Endothelial cell of hepatic sinusoid (primary cell): ENCODE results near the gene FSTL5.
"Not testable (repeated sequence)": the region's sequence is repeated elsewhere in the genome, so short reads cannot be mapped to it uniquely, and the experiment has no call there.

Experiments used
- in situ Hi-C: cut with HindIII; loops from 2 replicates; pipeline ENCODE4 v1.10.0; 2017; ENCODE audit warnings: low sequenced_read_pairs

FSTL5 gene

DNA sequence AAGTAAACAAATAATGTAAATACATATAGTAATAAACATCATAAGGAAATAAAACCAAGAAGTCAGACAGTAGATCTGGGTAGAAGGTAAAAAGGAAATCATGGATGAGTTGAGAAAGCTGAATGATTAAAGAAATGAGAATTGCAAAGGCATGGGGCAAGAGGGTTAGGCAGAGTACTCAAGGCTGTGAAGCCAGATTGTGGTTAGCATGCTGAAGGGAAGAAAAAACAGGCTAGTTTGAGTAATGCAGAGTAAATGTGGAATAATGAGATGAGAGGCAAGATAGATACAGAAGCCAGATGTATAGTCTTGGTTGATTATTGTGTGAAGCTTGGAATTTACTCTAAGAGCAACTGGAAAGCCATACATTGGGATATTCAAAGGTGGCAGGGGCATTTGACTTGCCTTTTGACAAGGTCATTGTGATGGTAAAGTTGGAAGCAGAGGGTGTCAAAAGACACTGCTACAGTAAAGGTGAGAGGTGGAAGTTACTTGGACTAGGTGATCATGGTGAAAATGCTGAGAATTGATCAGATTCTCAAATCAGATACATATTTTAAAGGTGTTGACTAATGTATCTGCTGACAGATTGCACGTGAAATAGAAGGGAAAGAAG lies 307.0 kb downstream of the FSTL5 start:
- in situ Hi-C loops, result no loop called here

DNA sequence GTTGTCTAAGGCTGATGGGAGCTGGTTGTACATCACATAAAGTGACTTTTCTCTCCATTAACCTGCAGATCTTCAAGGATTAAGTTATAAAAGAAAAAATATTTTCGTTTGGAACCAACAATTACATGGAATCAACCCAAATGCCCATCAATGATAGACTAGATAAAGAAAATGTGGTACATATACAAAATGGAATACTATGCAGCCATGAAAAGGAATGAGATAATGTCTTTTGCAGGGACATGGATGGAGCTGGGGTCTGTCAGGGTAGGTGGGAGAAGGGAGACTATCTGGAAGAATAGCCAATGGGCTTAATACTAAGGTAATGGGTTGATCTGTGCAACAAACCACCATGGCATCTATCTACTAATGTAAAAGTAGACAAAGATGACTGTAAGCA lies 313.2 kb downstream of the FSTL5 start:
- in situ Hi-C loops, result no loop called here

DNA sequence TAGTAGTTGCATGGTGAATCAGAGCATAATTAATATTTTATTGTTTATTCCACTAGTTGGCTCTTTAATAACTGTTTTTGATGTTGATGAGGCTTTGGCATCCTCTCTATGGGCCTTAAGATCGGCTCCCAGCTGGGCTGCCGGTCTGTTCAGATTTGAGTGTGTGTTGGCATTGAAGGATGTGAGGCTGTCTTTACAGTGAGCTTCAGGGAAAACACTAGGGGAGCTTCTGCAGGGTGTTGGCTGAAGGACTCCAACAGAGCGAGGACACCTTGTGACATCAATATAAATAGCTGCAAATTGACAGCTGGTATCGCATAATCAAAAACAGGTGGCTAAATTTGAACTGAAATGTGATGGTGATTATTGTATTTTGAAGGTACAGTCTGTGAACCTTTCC lies 322.0 kb downstream of the FSTL5 start:
- in situ Hi-C loops, result no loop called here

DNA sequence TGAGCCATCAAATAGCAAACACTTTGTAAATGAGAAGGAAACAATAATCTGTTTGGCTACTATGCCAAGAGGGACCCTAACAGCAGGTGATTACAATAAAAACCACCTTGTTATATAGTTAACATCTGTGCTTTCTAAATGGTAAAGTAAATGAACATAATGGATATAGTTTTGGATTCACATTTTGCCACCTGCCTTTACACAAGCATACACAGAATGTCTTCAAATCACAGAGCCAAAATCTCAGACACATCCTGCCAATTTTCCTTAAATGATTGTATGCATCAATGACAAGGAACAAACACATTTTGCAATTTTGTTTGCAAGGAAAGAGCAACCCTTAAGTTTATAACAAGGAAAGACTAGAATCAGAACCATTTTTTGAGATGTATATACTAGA lies 334.2 kb downstream of the FSTL5 start:
- in situ Hi-C loops, result no loop called here

DNA sequence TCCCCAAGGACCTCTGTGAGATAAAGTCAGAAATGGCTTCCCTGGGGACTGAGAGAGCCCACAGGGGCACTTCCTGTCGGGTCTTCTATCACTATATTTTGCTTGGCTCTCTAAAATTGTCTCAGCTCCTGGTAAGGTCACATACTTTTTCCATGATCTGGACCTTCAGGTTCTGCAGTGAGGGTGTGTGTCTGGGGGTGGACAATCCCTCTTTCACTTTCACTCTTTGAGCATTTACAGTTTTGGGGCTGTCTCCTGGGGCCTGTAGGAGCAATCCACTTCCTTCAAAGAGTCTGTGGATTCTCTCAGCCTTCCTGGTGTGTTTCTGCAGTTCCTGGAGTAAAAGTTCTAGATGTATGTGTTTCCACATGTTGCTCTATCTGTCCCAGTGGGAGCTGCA lies 335.7 kb downstream of the FSTL5 start:
- in situ Hi-C loops, result no loop called here

DNA sequence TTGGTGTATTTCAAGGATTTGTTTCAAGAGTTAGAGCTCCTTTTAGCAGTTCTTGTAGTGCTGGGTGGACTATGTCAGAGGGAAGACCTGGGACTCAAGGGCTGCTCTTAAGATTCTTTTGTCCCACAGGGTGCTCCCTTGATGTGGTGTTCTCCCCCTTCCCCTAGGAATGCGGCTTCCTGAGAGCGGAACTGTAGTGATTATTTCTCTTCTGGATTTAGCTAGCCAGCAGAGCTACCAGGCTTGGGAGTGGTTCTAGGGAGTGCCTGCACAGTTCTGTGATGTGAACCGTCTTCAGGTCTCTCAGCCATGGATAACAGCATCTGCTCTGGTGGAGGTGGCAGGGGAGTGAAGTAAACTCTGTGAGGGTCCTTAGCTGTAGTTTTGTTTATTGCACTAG lies 336.8 kb downstream of the FSTL5 start:
- in situ Hi-C loops, result no loop called here

DNA sequence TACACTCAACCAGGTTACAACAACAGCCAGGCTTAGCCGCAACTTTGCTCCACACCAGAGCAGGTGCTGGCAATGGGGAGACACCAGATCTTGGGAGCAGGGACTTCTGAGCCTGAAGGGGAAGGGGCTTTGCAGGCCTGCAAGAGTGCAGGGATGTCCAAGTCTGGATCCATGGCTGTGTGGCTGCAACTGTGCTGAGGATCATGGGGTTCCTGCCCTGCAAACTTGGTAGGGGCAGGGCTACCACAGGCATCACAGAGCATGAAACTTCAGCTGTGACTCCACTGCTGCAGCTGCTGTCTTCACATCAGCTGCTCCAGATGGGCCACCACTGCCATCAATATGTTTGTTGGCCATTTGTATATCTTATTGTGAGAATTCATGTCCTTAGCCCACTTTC lies 340.4 kb downstream of the FSTL5 start:
- in situ Hi-C loops, result no loop called here

DNA sequence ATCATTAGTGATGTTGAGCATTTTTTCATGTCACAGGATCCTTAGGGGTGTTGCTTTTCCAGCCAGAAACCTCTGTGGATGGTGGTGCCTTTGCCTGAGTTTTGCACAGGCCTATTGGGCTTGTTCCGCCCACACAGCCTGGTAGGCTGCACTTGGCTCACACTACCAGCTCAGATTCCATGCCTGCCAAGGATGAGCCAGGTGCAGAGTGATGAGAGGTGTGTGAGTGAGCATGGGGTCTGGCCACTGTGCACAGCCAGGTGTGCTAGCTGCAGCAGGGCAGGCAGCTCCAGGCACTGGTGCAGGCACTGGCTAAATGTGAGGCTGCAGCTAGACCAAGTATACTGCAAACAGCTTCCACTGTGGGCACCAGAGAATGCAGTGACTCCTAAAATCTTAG lies 341.6 kb downstream of the FSTL5 start:
- in situ Hi-C loops, result no loop called here

DNA sequence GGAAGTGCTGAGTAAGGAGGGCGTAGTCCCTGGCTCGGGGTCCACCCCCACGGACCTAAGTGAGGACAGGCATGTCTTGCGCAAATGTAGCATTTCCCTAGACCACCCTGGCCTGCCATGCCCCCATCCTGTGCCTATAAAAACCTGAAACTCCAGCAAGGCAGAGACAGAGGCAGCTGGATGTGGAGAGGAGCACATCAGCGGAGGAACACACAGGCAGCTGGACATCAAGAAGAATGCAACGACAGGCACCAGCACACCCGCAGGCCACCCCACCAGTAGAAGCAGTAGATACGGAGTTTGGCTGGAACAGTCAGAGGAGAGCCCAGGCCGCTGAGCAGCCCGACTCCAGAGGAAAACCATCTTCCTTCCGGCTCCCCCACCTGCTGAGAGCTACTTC lies 345.9 kb downstream of the FSTL5 start:
- in situ Hi-C loops, result no loop called here

DNA sequence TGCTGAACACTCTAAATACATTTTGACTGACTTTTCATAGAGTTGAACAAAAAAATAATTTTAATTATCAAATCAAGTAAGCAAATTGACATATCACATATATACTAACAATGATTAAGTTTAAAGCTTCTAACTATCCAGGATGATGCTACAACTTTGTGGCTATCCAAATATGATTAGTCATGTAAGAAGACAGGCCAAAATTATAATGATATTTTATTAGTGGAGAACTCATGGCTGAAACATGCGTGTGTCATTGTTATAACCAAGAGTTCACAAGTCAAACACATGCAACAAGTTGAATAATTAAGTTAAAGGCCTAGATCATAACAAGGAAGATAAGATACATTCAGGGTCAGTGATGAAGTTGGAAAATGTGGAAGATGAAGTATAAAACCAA lies 346.8 kb downstream of the FSTL5 start:
- in situ Hi-C loops, result no loop called here

DNA sequence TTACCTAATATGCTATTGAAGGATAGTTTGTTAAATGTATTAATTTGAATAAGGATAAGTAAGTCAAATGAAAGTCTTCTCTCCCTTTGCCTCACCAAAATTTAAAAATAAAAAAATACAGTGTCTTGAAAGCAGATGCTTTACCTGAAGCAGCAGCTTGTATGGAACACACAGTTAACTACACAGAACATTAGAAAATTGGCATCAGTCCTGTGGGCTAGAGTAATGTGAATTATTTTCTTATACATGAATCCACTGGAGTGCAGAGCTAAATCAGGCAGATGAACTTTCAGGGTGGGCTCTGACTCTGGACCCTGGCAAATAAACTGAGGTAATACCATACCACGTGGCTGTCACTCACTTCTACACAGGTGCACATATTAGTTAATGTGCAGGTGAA lies 348.0 kb downstream of the FSTL5 start:
- in situ Hi-C loops, result no loop called here

DNA sequence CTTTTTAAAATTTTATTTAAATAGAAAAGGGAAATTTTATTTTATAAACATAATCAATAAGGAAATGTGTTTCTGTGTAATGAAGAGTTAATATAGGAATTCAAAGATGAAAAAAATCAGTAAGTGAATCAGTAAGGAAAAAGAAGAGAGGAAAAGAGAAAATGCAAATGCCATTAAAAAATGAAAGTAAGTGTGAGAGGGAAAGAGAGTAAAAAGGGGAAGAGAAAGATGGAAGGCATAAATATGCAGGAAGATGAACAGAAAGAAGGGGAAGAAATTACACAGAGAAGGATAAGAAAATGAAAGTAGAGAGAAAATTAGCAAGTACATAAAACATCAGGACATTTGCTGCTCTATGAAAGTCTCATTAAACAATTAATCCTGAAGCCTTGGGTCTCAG lies 349.9 kb downstream of the FSTL5 start:
- in situ Hi-C loops, result no loop called here

DNA sequence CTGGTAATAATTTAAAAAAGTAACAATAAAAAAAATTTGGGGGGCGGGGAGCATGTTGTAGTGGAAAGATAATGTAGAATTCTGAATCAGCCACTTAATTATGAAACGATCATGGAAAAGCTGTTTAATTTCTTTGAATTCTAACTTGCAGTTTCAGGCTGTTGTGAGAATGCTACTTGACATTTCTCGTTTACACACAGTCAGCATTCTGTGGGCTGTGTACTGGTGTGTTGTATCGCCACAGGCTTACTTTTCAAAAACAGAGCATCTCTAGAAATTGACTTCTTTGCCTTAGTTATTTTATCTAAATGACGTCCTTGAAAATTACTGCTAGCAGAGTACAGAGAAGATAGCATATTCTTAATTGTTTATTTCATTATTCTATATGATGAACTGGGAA lies 350.4 kb downstream of the FSTL5 start:
- in situ Hi-C loops, result no loop called here

DNA sequence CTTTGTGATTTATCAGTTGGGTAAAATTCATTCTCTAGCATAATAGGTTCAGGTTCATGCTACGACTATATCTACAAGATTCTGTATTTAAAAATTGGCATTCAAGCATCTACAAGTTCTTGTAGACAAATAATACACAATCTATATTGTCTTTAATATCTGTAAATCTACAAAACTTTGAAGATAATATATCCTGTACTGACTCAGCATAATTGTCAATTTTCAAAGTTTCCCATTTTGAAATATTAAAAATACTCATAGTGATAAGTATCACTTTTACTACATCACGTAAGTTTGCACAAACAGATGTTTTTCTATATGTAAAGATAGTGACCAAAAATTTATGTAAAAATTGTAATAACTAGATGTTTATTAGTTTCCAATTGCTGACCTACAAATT lies 360.6 kb downstream of the FSTL5 start:
- in situ Hi-C loops, result no loop called here

DNA sequence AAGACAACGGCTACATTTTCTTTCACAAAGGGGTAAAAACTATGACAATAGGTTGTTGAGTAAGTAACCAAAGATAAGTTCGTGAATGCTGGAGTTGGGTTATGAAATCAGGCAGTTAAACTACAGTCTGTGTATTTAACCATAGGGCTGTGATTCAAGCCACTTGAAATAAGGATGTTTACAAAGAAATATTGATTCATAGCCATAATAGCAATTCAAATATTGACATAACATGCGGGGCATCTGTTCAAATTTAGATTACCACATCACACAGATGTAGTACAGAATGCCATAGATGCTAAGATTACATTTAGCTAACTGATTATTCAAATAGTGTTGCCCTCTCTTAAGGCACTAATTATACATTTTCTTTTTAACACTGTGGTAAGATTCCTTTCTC lies 364.1 kb downstream of the FSTL5 start:
- in situ Hi-C loops, result no loop called here

DNA sequence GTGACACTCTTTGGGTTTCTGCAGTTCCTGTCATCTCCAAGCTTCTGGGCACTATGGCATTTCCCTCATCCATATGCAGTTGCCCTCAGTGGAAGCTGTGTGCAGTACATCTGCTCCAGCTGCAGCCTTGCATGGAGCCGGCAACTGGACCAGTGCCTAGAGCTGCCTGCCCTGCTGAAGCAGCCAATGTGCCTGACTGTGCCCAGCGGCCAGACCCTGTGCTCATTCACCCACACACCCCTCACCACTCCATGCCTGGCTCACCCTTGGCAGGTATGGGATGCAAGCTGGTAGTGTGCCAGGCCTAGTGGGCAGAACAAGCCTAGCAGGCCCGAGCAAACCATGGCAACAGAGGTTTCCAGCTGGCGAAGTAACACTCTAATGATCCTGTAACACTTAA lies 370.8 kb downstream of the FSTL5 start:
- in situ Hi-C loops, result no loop called here

DNA sequence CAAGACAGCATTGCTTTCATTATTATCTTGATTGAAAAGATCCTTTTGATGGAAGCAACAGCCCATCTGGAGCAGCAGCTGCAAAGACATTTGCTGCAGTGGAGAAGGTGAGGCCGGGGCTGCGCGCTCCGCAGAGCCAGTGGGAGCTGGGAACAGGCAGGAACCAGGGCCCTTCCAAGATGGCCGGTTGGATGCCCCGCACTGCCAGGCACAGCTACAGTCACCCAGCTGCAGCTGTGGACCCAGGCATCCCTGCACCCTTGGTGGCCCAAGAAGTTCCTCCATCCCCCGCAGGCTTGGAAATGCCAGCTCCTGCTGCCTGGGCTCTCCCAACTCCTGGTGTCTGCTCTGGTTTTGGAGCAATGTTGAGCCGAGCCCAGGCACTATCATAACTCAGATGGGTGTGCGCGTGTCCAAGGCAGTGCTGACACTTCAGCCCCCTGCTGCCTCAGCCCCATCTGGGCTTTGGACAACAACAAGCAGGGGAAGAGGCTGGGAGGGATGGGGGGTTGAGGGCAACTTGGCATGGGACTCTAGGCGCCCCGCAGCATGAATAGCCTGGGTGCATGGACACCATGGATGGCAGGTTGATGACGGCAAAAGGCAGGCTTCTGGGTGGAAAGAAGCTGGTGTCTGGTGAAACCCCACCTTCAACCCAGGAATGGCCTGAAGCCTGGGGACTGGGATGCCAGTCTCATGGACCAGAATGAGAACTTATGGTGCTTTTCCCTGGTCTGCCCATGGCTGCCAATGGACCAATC lies 371.8 kb downstream of the FSTL5 start:
- in situ Hi-C loops, result no loop called here

DNA sequence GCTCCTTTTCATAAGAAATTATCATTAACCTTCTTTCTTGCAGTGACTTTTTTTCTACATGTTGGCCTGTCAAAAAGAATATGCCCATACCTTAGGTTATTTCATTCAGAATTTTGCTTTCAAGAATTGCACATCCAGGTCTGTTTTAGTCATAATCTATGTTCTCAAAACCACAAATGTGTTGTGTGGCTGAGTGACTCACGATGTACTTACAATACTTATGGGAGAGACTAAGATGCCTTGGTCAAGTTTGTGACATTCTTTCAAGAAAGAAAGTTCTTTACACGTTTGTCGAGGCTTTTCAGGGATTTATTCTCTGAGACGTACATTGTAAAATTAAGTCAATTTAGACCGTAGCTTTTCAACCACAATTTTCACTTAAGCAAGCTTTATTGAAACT lies 396.7 kb downstream of the FSTL5 start:
- in situ Hi-C loops, result no loop called here

DNA sequence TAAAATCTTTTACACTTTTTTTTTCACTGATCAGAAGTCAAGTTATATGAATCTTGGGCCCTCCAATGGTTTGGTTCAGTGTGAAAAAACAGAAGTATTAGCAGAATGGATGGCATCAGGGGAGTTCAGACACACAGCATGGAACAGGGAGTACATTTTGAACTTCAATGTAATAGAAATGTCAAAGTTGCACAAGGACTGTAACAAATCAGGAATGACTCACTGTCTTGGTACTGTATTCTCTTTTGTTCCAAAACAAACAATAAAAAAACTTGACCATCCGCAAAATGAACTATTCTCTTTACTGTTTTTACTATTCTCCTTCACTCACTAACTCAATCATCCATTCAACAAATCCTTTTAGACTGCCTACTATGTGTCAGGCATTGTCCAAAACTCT lies 401.0 kb downstream of the FSTL5 start:
- in situ Hi-C loops, result no loop called here

DNA sequence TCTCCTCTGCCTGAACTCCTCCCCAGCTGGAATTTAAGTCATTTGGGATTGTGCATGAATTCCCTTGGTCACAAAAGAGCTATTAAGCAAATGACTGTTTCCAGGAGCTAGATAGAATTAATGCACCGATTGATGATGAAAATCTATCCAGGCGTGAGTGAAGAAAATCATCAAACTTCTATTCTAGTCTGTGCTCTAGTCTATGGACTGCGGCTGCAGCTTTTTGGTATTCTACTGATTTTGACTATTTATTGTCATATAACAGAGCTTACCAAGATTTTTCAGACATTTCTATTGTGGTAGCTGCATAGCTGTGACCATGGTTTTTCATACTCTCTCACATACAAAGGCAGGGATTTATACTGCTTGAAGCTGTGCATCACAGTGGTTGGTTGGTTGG lies 403.8 kb downstream of the FSTL5 start:
- in situ Hi-C loops, result no loop called here

DNA sequence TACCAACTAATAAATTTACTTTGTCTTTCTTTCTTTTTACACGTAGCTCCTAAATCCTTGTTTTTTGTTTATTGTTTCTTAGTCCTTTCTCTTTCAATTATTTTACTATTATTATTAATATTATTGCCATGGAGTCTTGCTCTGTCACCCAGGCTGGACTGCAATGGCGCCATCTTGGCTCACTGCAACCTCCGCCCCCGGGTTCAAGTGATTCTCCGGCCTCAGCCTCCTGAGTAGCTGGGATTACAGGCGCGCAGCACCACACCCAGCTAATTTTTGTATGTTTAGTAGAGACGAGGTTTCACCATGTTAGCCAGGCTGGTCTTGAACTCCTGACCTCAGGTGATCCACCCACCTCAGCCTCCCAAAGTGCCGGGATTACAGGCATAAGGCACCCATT lies 405.4 kb downstream of the FSTL5 start:
- in situ Hi-C loops, result not testable (repeated sequence)

DNA sequence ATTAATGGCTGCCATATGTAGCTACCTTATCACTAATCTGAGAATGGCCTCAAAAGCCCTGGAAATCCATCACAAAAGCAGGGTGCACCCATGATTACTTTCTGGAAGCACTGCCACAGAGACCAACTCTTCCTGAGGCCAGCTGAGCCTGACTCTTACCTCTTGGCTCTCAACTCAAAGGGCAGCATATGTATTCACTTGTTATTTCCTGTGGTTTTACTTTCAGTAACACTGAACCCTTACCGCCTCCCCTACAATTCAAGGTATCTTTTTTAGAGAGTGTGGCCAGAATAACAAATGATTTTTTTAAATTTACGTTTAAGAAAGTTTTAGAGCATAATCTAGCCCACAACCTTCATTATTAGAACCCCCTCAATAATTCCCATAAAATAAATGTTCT lies 434.9 kb downstream of the FSTL5 start:
- in situ Hi-C loops, result no loop called here

DNA sequence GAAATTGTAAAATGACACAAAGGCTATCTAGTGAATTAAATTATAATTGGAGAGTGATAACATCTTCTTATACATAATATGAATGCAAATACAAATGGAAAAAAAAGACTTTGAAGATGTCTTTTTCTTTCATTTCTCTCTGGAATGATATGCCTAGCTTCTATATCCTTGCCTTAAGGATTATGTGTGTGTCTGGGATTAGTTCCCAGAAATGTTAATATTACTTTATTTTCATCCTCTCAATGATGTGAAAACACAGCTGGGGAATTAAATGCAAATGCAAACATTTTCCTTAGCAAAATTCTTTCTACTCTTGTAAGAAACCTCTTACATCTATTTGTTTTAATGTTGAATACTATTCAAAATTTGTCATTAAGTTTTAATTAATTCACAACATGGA lies 441.9 kb downstream of the FSTL5 start:
- in situ Hi-C loops, result no loop called here
